ENCODE measurements around the gene AGO4. TPM values are rescaled to one million over a fixed set of nuclear protein-coding genes. Genes with fewer than 3 reads are reported as not detected.

AGO4 gene
- total RNA-seq, 2 donors from 2014 or later, result 17.6 to 20.5 TPM

- Histone ChIP-seq H3K9me3 (ENCODE audit: control insufficient read depth, low read length) (no peaks in the 10 kb centered on the region), H3K27me3 (ENCODE audit: control insufficient read depth, insufficient read depth, low read length, poor library complexity, severe bottlenecking) (no peaks in the 10 kb centered on the region), H3K9ac (ENCODE audit: extremely low read depth, low read length, poor library complexity, severe bottlenecking) (no peak overlapping the region), H3K36me3 (ENCODE audit: control insufficient read depth, insufficient read depth, low read length) (peaks cover 66% of the 10 kb centered on the region), H3K4me1 (ENCODE audit: control insufficient read depth, insufficient read depth, low read length) (no peaks in the 10 kb centered on the region), H3K27ac (ENCODE audit: low read depth, low read length) (no peak overlapping the region), H3K4me3 (ENCODE audit: low read length) (no peak overlapping the region)
- WGBS, 2 experiments (ENCODE audit: insufficient coverage in 1 of 2, insufficient read length in 1 of 2), result 92 to 96% methylated on average over 3 of the region's 3 CpGs
- no peak overlapping the region for H3K27ac Mint-ChIP-seq
- TF ChIP-seq CTCF (conservative IDR thresholded peaks at IDR 0.05), result no peak
- H3K27me3 Mint-ChIP-seq (ENCODE audit: insufficient read depth), result no peaks in the 10 kb centered on the region
- DNase-seq, result no peak
- no peak overlapping the region for H3K4me3 Mint-ChIP-seq
- peaks cover 40% of the 10 kb centered on the region for H3K36me3 Mint-ChIP-seq (ENCODE audit: low read depth)
- H3K9me3 Mint-ChIP-seq, result no peaks in the 10 kb centered on the region
- H3K4me1 Mint-ChIP-seq, result peaks cover 13% of the 10 kb centered on the region
These were observed 43.5 kb downstream of the AGO4 start for GRCh38 chr1:35851132-35851869.

GRCh38 chr1:35852241-35852640 lies 44.4 kb downstream of the AGO4 start:
- peaks cover 38% of the 10 kb centered on the region for H3K36me3 Mint-ChIP-seq (ENCODE audit: low read depth)
- H3K4me1 ChIP-seq (ENCODE audit: control insufficient read depth, insufficient read depth, low read length), result no peaks in the 10 kb centered on the region
- no peak overlapping the region for H3K4me3 ChIP-seq (ENCODE audit: low read length)
- no peak overlapping the region for H3K27ac Mint-ChIP-seq
- no peak overlapping the region for H3K9ac ChIP-seq (ENCODE audit: extremely low read depth, low read length, poor library complexity, severe bottlenecking)
- no peaks in the 10 kb centered on the region for H3K9me3 ChIP-seq (ENCODE audit: control insufficient read depth, low read length)
- peaks cover 63% of the 10 kb centered on the region for H3K36me3 ChIP-seq (ENCODE audit: control insufficient read depth, insufficient read depth, low read length)
- H3K27me3 Mint-ChIP-seq (ENCODE audit: insufficient read depth), result no peaks in the 10 kb centered on the region
- H3K27ac ChIP-seq (ENCODE audit: low read depth, low read length), result no peak overlapping the region
- WGBS, 2 experiments (ENCODE audit: insufficient coverage in 1 of 2, insufficient read length in 1 of 2), result 50 to 100% methylated on average over 1 to 2 of the region's 2 CpGs
- DNase-seq, result no peak
- H3K4me1 Mint-ChIP-seq, result peaks cover 14% of the 10 kb centered on the region
- no peak overlapping the region for H3K4me3 Mint-ChIP-seq
- no peaks in the 10 kb centered on the region for H3K9me3 Mint-ChIP-seq
- TF ChIP-seq CTCF (conservative IDR thresholded peaks at IDR 0.05), result no peak
- no peaks in the 10 kb centered on the region for H3K27me3 ChIP-seq (ENCODE audit: control insufficient read depth, insufficient read depth, low read length, poor library complexity, severe bottlenecking)

- TF ChIP-seq CTCF (conservative IDR thresholded peaks at IDR 0.05), result peak; percentile 40
- Histone ChIP-seq H3K27me3 (ENCODE audit: control insufficient read depth, insufficient read depth, low read length, poor library complexity, severe bottlenecking) (no peaks in the 10 kb centered on the region), H3K36me3 (ENCODE audit: control insufficient read depth, insufficient read depth, low read length) (peaks cover 54% of the 10 kb centered on the region), H3K4me1 (ENCODE audit: control insufficient read depth, insufficient read depth, low read length) (no peaks in the 10 kb centered on the region), H3K27ac (ENCODE audit: low read depth, low read length) (no peak overlapping the region), H3K9me3 (ENCODE audit: control insufficient read depth, low read length) (no peaks in the 10 kb centered on the region), H3K9ac (ENCODE audit: extremely low read depth, low read length, poor library complexity, severe bottlenecking) (no peak overlapping the region), H3K4me3 (ENCODE audit: low read length) (no peak overlapping the region)
- H3K4me1 Mint-ChIP-seq, result peaks cover 14% of the 10 kb centered on the region
- no peaks in the 10 kb centered on the region for H3K27me3 Mint-ChIP-seq (ENCODE audit: insufficient read depth)
- peaks cover 33% of the 10 kb centered on the region for H3K36me3 Mint-ChIP-seq (ENCODE audit: low read depth)
- H3K9me3 Mint-ChIP-seq, result no peaks in the 10 kb centered on the region
- 87 to 92% methylated on average over 5 to 9 of the region's 9 CpGs for WGBS, 2 experiments (ENCODE audit: insufficient coverage in 1 of 2, insufficient read length in 1 of 2)
- no peak overlapping the region for H3K4me3 Mint-ChIP-seq
- H3K27ac Mint-ChIP-seq, result peak overlapping the region; percentile 81
- DNase-seq, result peak; percentile 76
These were observed 47.3 kb downstream of the AGO4 start for GRCh38 chr1:35854989-35855700.
